AG10803 (cell line): ENCODE results near the gene RAP1A.

Experiments
- DNase-seq: peaks from one replicate; pipeline ENCODE4 v3.0.0; 2010; ENCODE audit warnings: low read depth
- H3K4me3 ChIP-seq: 2 replicates; pipeline ENCODE4 v1.5.1; 2011; ENCODE audit warnings: mild to moderate bottlenecking, low read length, control low read depth
- TF ChIP-seq, protein P1 (sequence below): conservative IDR thresholded peaks from 2 replicates; pipeline ENCODE4 v1.5.1; 2011; ENCODE audit warnings: mild to moderate bottlenecking, low read length, control low read depth, inconsistent platforms

Gene RAP1A

DNA sequence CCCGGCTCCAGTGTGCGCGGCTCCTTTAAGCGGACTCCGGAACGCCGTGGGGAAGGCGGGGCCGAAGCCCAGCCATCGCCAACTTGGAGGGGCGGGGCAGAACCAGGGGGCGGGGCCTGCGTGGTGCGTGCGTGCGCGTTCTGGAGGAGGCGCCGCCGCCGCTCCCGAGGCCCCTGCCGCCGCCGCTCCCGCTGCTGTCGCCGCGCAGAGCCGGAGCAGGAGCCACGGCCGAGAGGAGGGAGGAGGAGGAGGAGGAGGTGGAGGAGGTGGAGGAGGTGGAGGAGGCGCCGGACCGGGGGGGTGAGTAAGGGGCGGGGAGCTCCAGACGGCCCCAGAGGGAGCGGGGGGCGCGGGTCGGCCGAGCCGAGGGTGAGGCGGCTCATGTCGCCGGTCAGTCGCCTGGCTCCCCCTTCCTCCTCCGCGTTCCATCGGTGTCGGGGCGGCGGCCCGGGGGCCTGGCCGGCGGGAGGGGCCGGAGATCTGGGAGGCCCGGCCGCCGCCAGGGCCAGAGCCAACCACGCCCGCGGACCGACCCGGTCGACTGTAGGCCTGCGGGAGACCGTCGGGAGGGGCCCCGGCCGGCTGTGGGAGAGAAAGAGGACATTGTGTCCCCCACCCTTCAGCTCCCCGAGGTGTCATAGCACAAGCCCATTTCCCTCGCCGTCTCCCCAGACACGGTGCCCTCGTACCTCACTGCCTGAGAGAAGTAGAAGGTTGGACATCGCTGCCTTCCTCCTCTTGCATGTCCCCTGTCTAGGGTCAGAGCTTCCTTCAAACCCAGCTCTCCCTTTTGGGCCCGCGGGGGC is at the start of gene RAP1A:
RAP1A (plus strand) TSS at position 155 of the 806 bp plus-strand sequence. CDS start 71,572 bp downstream, outside the sequence.
- peak; percentile 90 for DNase-seq
- peak within 1 kb of the TSS; percentile 88 for H3K4me3 ChIP-seq
- TF ChIP-seq, protein P1, sequence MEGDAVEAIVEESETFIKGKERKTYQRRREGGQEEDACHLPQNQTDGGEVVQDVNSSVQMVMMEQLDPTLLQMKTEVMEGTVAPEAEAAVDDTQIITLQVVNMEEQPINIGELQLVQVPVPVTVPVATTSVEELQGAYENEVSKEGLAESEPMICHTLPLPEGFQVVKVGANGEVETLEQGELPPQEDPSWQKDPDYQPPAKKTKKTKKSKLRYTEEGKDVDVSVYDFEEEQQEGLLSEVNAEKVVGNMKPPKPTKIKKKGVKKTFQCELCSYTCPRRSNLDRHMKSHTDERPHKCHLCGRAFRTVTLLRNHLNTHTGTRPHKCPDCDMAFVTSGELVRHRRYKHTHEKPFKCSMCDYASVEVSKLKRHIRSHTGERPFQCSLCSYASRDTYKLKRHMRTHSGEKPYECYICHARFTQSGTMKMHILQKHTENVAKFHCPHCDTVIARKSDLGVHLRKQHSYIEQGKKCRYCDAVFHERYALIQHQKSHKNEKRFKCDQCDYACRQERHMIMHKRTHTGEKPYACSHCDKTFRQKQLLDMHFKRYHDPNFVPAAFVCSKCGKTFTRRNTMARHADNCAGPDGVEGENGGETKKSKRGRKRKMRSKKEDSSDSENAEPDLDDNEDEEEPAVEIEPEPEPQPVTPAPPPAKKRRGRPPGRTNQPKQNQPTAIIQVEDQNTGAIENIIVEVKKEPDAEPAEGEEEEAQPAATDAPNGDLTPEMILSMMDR, result no peak

DNA sequence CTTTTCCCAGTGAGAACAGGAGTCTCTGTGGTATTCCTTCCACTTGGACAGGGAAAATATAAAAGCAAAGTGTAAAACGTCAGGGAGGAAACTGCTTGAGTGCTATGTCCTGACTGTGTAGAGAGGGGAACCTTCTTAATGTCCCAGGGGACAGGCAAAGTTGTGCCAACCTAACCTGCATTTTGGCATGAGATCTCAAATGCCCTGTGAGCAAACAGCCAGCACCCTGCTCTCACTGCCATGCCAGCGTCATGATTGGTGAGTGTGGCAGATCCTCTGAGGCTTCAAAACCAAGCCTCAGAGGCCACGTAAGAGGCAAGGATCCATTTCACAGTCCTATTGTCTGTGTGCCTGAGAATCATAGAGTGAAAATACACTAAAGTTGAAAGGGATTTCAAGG is 49.7 kb upstream of the RAP1A start:
- TF ChIP-seq, protein P1, result no peak
- H3K4me3 ChIP-seq, result no peak overlapping the region
- DNase-seq, result no peak

DNA sequence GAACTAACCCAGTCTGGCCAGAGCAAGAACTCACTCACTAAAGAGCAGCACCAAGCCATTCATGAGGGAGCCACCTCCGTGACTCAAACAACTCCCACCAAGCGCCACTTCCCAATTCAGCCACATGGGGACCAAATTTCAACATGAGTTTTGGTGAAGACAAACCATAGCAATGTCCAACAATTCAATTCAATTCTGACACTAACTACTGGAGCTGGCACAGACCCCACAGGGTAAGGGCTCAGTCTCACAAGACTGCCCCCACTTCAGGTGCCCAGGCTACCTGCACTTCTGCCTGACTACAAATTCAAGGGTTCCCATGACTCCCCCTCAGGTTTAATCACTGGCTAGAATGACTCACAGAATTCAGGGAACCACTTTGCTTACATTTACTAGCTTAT is 48.8 kb upstream of the RAP1A start:
- no peak for DNase-seq
- H3K4me3 ChIP-seq, result no peak overlapping the region
- TF ChIP-seq, protein P1, result peak; percentile 37

DNA sequence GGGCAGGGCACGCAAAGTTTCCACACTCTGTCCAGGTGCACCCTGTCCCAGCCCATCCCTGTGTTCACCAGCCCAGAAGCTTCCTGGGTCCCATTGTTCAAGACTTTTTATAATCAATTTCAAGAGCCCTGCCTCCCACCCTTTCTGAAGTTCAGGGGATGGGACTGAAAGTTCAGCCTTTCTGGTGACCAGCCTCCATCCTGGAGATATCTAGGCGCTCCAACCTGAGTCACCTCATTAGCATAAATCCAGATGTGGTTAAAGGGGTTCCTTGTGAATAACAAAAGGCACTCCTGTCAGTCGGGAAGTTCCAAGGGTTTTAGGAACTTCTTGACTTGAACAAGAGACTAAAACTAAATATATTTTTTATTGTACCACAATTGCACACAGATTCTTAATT is 48.4 kb upstream of the RAP1A start:
- DNase-seq, result no peak
- TF ChIP-seq, protein P1, result no peak
- H3K4me3 ChIP-seq, result no peak overlapping the region

DNA sequence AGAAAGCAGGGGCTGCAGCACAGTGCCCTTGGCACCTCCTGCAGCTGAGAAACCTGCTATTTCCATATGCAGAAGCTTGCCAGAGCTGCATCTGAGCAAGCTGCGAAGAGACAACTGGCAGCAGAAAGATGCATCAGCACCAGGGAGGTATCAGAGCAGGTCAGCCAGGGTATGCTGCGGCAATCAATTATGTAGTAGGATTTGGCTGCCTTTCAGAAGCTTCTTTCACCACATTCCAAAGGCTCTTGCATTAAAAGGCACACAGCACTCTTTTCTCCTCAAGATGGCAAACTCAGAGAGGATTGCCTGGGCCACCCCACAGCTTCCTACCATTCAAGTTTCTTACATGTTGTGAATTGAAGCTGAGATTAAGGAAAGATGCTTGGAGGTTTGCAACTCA is 47.6 kb upstream of the RAP1A start:
- DNase-seq, result peak; percentile 85
- TF ChIP-seq, protein P1, result no peak; the same call in 1 of the 2 replicates
- no peak overlapping the region for H3K4me3 ChIP-seq

DNA sequence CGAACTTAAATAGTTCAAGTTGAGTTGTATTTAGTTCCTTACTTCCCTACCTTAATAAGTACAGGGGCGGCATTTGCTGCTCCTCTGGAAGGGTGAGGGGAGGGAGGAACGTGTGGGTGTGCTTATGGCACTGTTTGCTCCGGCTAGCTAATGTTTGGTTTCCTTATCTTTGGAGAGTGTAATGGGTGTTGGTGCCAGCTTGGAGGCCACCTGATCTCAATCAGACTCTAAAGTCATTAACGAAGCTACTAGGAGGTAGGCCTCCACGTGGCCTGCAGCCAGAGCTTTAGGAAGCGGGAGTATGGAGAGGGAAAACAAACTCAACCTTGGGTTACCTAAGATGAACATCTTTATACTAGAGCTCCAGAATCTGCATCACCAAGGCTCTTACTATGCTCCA is 43.0 kb upstream of the RAP1A start:
- TF ChIP-seq, protein P1, result no peak
- H3K4me3 ChIP-seq, result no peak overlapping the region
- no peak for DNase-seq

DNA sequence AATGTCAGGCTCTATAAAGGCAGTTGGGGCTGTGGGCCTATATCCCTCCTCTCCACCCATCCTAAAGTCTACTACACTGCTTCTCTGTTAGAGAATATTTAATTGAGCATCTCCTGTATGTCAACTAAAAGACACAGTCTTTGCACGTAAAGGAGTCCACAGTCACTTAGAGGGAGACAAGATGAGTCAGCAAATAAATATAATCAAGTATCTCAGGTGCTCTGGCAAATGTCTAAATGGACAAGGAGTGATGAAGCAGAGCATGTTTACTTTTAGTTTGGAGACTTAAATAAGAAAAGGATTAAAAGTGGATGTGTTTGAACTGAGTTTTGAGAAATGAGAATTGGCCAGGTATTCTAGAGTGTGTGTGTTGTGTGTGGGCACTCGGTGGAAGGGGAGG is 41.8 kb upstream of the RAP1A start:
- TF ChIP-seq, protein P1, result no peak
- no peak for DNase-seq
- no peak overlapping the region for H3K4me3 ChIP-seq
